Measurements from ENCODE around the gene KNOP1. TPM values are rescaled to one million over a fixed set of nuclear protein-coding genes. Genes with fewer than 3 reads are reported as not detected.

The KNOP1 gene
- total RNA-seq, 1 experiment from 2014 or later: 47.7 TPM

- DNase-seq (ENCODE audit: low spot score): no peak
Observed at GRCh38 chr16:19707569-19708295, 10.3 kb downstream of the KNOP1 start.

GRCh38 chr16:19706846-19707245 is 11.2 kb downstream of the KNOP1 start:
- DNase-seq (ENCODE audit: low spot score): no peak

GRCh38 chr16:19705843-19706242 is 12.2 kb downstream of the KNOP1 start:
- DNase-seq (ENCODE audit: low spot score): no peak

GRCh38 chr16:19705146-19705501 is 12.9 kb downstream of the KNOP1 start:
- DNase-seq (ENCODE audit: low spot score): no peak

GRCh38 chr16:19704321-19705145 is 13.5 kb downstream of the KNOP1 start:
- peak; percentile 54 for DNase-seq (ENCODE audit: low spot score)

- no peak for DNase-seq (ENCODE audit: low spot score)
Observed at GRCh38 chr16:19703172-19703889, 14.7 kb downstream of the KNOP1 start.

- no peak for DNase-seq (ENCODE audit: low spot score)
Observed at GRCh38 chr16:19701091-19701490, 16.9 kb downstream of the KNOP1 start.

GRCh38 chr16:19700319-19700781 is 17.7 kb downstream of the KNOP1 start:
- DNase-seq (ENCODE audit: low spot score): peak; percentile 56

- DNase-seq (ENCODE audit: low spot score): no peak
Observed at GRCh38 chr16:19699472-19699871, 18.6 kb downstream of the KNOP1 start.

- peak; percentile 34 for DNase-seq (ENCODE audit: low spot score)
Observed at GRCh38 chr16:19698480-19699465, 19.3 kb downstream of the KNOP1 start.

GRCh38 chr16:19697756-19698318 is 20.2 kb downstream of the KNOP1 start:
- no peak for DNase-seq (ENCODE audit: low spot score)

GRCh38 chr16:19696961-19697360 is 21.1 kb downstream of the KNOP1 start:
- no peak for DNase-seq (ENCODE audit: low spot score)

- peak; percentile 97 for DNase-seq (ENCODE audit: low spot score)
Observed at GRCh38 chr16:19696328-19696727, 21.7 kb downstream of the KNOP1 start.

- no peak for DNase-seq (ENCODE audit: low spot score)
Observed at GRCh38 chr16:19694989-19695388, 23.0 kb downstream of the KNOP1 start.

GRCh38 chr16:19691161-19691711 is 26.8 kb downstream of the KNOP1 start:
- DNase-seq (ENCODE audit: low spot score): peak; percentile 41

- DNase-seq (ENCODE audit: low spot score): no peak
Observed at GRCh38 chr16:19690196-19690595, 27.8 kb downstream of the KNOP1 start.

- no peak for DNase-seq (ENCODE audit: low spot score)
Observed at GRCh38 chr16:19689342-19689741, 28.7 kb downstream of the KNOP1 start.

- DNase-seq (ENCODE audit: low spot score): no peak
Observed at GRCh38 chr16:19688396-19689024, 29.5 kb downstream of the KNOP1 start.

- no peak for DNase-seq (ENCODE audit: low spot score)
Observed at GRCh38 chr16:19687279-19687678, 30.7 kb downstream of the KNOP1 start.

GRCh38 chr16:19685176-19685575 is 32.9 kb downstream of the KNOP1 start:
- DNase-seq (ENCODE audit: low spot score): no peak
